Mesenchymal stem cell (in vitro differentiated cells and primary cell): ENCODE data around the gene KLK11. TPM values are rescaled to one million over a fixed set of nuclear protein-coding genes. Genes with fewer than 3 reads are reported as not detected.

ENCODE experiments used
- DNase-seq: peaks from one replicate; pipeline ENCODE4 v3.0.0-alpha.2; 2013
- H2AFZ ChIP-seq: one replicate; pipeline ENCODE4 v1.6.1; 2013; ENCODE audit warnings: low read depth, mild to moderate bottlenecking, control low read depth, inconsistent platforms, low read length, moderate library complexity
- H2AK5ac ChIP-seq: 2 replicates; pipeline ENCODE4 v1.6.1; 2013; ENCODE audit warnings: low read length, moderate library complexity, mild to moderate bottlenecking, inconsistent platforms; ENCODE audit not compliant: severe bottlenecking
- H2BK120ac ChIP-seq: one replicate; pipeline ENCODE4 v1.6.1; 2013; ENCODE audit warnings: low read depth, mild to moderate bottlenecking, inconsistent platforms, low read length, moderate library complexity
- H2BK12ac ChIP-seq, 2 experiments: one replicate each; pipeline ENCODE4 v1.6.1; 2013; ENCODE audit warnings: inconsistent platforms in 2 of 2, low read length in 2 of 2, mild to moderate bottlenecking in 2 of 2, moderate library complexity in 2 of 2, control low read depth in 1 of 2
- H2BK15ac ChIP-seq: one replicate; pipeline ENCODE4 v1.6.1; 2013; ENCODE audit warnings: mild to moderate bottlenecking, low read depth, inconsistent platforms; ENCODE audit not compliant: poor library complexity, severe bottlenecking
- H2BK5ac ChIP-seq: 2 replicates; pipeline ENCODE4 v1.6.1; 2013; ENCODE audit warnings: low read depth, mild to moderate bottlenecking, low read length, control low read depth, inconsistent platforms; ENCODE audit not compliant: poor library complexity, severe bottlenecking
- H3K14ac ChIP-seq, 2 experiments: one replicate each; pipeline ENCODE4 v1.6.1; 2013; ENCODE audit warnings: inconsistent platforms in 2 of 2, low read length in 2 of 2, control low read depth in 1 of 2, mild to moderate bottlenecking in 1 of 2, moderate library complexity in 1 of 2
- H3K18ac ChIP-seq, 2 experiments: one replicate each; pipeline ENCODE4 v1.6.1; 2013; ENCODE audit warnings: inconsistent platforms in 2 of 2, low read length in 2 of 2, control low read depth in 1 of 2, low read depth in 1 of 2, mild to moderate bottlenecking in 1 of 2
- H3K23ac ChIP-seq, 2 experiments: one replicate each; pipeline ENCODE4 v1.6.1; 2013; ENCODE audit warnings: inconsistent platforms in 2 of 2, low read length in 2 of 2, mild to moderate bottlenecking in 2 of 2, moderate library complexity in 2 of 2, control low read depth in 1 of 2
- H3K27ac ChIP-seq: 2 replicates; pipeline ENCODE4 v1.5.1; 2013; ENCODE audit warnings: mild to moderate bottlenecking, moderate library complexity, low read length, control low read depth, inconsistent platforms; ENCODE audit not compliant: poor library complexity, severe bottlenecking
- H3K27me3 ChIP-seq, 2 experiments: 2 replicates each; pipeline versions ENCODE4 v1.6.1 to v1.7.0; 2013; ENCODE audit warnings: low read length in 2 of 2, mild to moderate bottlenecking in 2 of 2, moderate library complexity in 2 of 2, control low read depth in 1 of 2, inconsistent platforms in 1 of 2; ENCODE audit not compliant: control insufficient read depth in 1 of 2, insufficient read depth in 1 of 2
- H3K36me3 ChIP-seq, 2 experiments: 2 replicates each; pipeline versions ENCODE4 v1.6.1 to v1.7.0; 2013; ENCODE audit warnings: low read length in 2 of 2, control low read depth in 1 of 2, inconsistent platforms in 1 of 2, low read depth in 1 of 2, mild to moderate bottlenecking in 1 of 2; ENCODE audit not compliant: insufficient read depth in 2 of 2, control insufficient read depth in 1 of 2
- H3K4ac ChIP-seq, 2 experiments: one replicate each; pipeline ENCODE4 v1.6.1; 2013; ENCODE audit warnings: inconsistent platforms in 2 of 2, low read length in 2 of 2, mild to moderate bottlenecking in 2 of 2, moderate library complexity in 2 of 2, control low read depth in 1 of 2, low read depth in 1 of 2
- H3K4me1 ChIP-seq: 2 replicates; pipeline ENCODE4 v1.6.1; 2013; ENCODE audit warnings: low read depth, low read length, control low read depth; ENCODE audit not compliant: control insufficient read depth, insufficient read depth
- H3K4me2 ChIP-seq: 2 replicates; pipeline ENCODE4 v1.6.1; 2013; ENCODE audit warnings: low read length, mild to moderate bottlenecking, inconsistent platforms; ENCODE audit not compliant: poor library complexity, severe bottlenecking
- H3K4me3 ChIP-seq, 2 experiments: 2 replicates each; pipeline versions ENCODE4 v1.5.1 to v1.7.0; 2013; ENCODE audit warnings: low read length in 2 of 2, mild to moderate bottlenecking in 2 of 2, control low read depth in 1 of 2, low read depth in 1 of 2; ENCODE audit not compliant: insufficient read depth in 1 of 2
- H3K79me1 ChIP-seq: replicated peaks from 2 replicates; pipeline ENCODE4 v1.6.1; 2013; ENCODE audit warnings: mild to moderate bottlenecking, control low read depth, low read length, inconsistent platforms; ENCODE audit not compliant: poor library complexity, severe bottlenecking
- H3K9ac ChIP-seq: 2 replicates; pipeline ENCODE4 v1.7.0; 2013; ENCODE audit warnings: mild to moderate bottlenecking, low read length, moderate library complexity
- H3K9me3 ChIP-seq: 2 replicates; pipeline ENCODE4 v1.7.0; 2013; ENCODE audit warnings: mild to moderate bottlenecking, low read length; ENCODE audit not compliant: control insufficient read depth
- H4K8ac ChIP-seq: one replicate; pipeline ENCODE4 v1.6.1; 2013; ENCODE audit warnings: inconsistent platforms, mild to moderate bottlenecking, low read length, moderate library complexity
- H4K91ac ChIP-seq: one replicate; pipeline ENCODE4 v1.6.1; 2013; ENCODE audit warnings: mild to moderate bottlenecking, low read length, inconsistent platforms
- WGBS: methylation state at CpG from one replicate; pipeline ENCODE4 v1.1.7; 2013; ENCODE audit warnings: mixed read lengths; 5-methylcytosine and 5-hydroxymethylcytosine counted together
- polyA plus RNA-seq, 2 experiments: library from polyadenylated mRNA; stranded (reverse); fragments of 200-250 nt; gene quantifications; one replicate each; pipeline ENCODE4 v1.2.3, GENCODE V29; 2013

Gene KLK11, protein sequence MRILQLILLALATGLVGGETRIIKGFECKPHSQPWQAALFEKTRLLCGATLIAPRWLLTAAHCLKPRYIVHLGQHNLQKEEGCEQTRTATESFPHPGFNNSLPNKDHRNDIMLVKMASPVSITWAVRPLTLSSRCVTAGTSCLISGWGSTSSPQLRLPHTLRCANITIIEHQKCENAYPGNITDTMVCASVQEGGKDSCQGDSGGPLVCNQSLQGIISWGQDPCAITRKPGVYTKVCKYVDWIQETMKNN
- polyA plus RNA-seq (2013, experiment 1 of 2) = not detected
- polyA plus RNA-seq (2013, experiment 2 of 2) = not detected

DNA sequence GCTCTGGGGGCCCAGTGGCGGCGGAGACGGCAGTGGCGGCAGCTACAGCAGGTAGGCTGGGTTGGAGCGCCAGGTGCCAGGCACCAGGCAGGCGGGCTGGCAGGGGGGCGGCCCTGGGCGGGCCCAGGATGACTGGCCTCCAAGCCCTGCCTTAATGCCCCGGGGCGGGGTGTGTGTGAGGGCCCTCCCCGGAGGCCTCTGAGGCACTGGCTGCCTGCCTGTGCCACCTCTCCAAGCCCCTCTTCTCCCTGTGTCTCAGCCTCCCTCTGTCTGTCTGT lies at the start of gene KLK11:
Gene KLK11, minus strand, starts transcription at position 63 of the 278 bp plus-strand sequence. CDS start 985 bp downstream, outside the sequence.
- Histone ChIP-seq H2BK5ac (no peak within 1 kb of the TSS), H3K27ac (no peak within 1 kb of the TSS), H3K27me3 (peaks cover 0 to 57% of the 10 kb centered on the region in 2 experiments), H2BK12ac (no peak within 1 kb of the TSS), H2BK120ac (no peak within 1 kb of the TSS), H3K4me1 (no peaks in the 10 kb centered on the region), H3K9me3 (no peaks in the 10 kb centered on the region), H3K9ac (no peak within 1 kb of the TSS), H3K4me3 (no peak within 1 kb of the TSS), H3K79me1 (no peaks in the 10 kb centered on the region), H3K14ac (no peak within 1 kb of the TSS), H4K91ac (no peak within 1 kb of the TSS), H3K36me3 (no peaks in the 10 kb centered on the region), H3K4me2 (no peak within 1 kb of the TSS), H3K18ac (no peak within 1 kb of the TSS), H2BK15ac (no peak within 1 kb of the TSS), H3K4ac (no peak within 1 kb of the TSS), H2AFZ (no peak within 1 kb of the TSS), H4K8ac (no peak within 1 kb of the TSS), H3K23ac (no peak within 1 kb of the TSS), H2AK5ac (no peak within 1 kb of the TSS)
- DNase-seq = no peak
- WGBS = 79% methylated on average over 11 of the region's 11 CpGs

DNA sequence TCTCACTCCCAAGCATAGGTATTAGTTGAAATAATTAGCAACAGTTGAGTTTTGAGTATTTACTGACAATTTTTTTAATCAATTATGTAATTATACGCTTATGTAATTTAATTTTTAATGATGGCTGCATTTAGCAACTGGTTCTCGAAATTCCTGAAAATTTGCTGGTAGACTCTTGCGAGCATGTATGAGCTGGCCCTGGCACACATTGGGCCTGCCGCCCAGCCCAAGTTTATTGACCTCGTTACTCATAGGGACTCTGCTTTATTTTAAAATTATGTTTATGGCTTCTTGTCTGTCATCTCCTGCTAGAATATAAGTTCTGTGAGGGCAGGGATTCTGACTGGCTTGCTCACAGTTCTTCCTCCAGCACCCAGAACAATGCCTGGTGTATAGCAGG lies 49.6 kb upstream of the KLK11 start:
- no peak for DNase-seq
- no peak overlapping the region for H2BK12ac ChIP-seq
- H4K8ac ChIP-seq = no peak overlapping the region
- H3K36me3 ChIP-seq = no peaks in the 10 kb centered on the region
- no peak overlapping the region for H3K9ac ChIP-seq
- H3K14ac ChIP-seq = no peak overlapping the region
- no peak overlapping the region for H2BK120ac ChIP-seq
- no peak overlapping the region for H3K27ac ChIP-seq
- H3K23ac ChIP-seq = no peak overlapping the region
- H3K18ac ChIP-seq = no peak overlapping the region
- no peak overlapping the region for H2AFZ ChIP-seq
- no peak overlapping the region for H2BK5ac ChIP-seq
- no peak overlapping the region for H3K4me2 ChIP-seq
- H3K4me1 ChIP-seq = no peaks in the 10 kb centered on the region
- peaks cover 0 to 2% of the 10 kb centered on the region in 2 experiments for H3K27me3 ChIP-seq
- H3K4ac ChIP-seq = no peak overlapping the region
- peaks cover 18% of the 10 kb centered on the region for H3K9me3 ChIP-seq
- no peak overlapping the region for H4K91ac ChIP-seq
- WGBS = 83% methylated on average over 5 of the region's 5 CpGs
- H3K79me1 ChIP-seq = no peaks in the 10 kb centered on the region
- no peak overlapping the region for H3K4me3 ChIP-seq
- H2BK15ac ChIP-seq = no peak overlapping the region
- H2AK5ac ChIP-seq = no peak overlapping the region

DNA sequence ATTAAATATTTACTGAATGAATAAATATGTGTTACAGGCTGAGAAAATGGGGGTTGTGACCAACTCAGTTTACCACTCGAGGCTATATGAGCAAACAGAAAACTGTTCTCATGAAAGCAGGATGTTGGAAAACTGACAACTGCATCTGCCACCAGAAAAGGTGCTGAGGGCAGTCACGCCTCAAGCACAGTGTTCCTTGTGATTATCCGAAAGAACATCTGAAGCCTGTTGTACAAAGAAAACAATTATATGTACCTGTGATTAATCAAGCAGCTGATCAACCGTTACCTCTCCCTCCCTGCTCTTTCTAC lies 44.6 kb upstream of the KLK11 start:
- Histone ChIP-seq H4K91ac (no peak overlapping the region), H3K27me3 (peaks cover 0 to 17% of the 10 kb centered on the region in 2 experiments), H3K27ac (no peak overlapping the region), H3K4me2 (no peak overlapping the region), H3K4me3 (no peak overlapping the region), H3K14ac (no peak overlapping the region), H2AK5ac (no peak overlapping the region), H3K36me3 (no peaks in the 10 kb centered on the region), H3K23ac (no peak overlapping the region), H3K9ac (no peak overlapping the region), H2AFZ (no peak overlapping the region), H3K4ac (no peak overlapping the region), H2BK12ac (no peak overlapping the region), H3K79me1 (no peaks in the 10 kb centered on the region), H2BK15ac (no peak overlapping the region), H2BK5ac (no peak overlapping the region), H2BK120ac (no peak overlapping the region), H3K18ac (no peak overlapping the region), H4K8ac (no peak overlapping the region), H3K9me3 (peaks cover 18% of the 10 kb centered on the region), H3K4me1 (no peaks in the 10 kb centered on the region)
- 72% methylated on average over 4 of the region's 4 CpGs for whole genome bisulfite sequencing
- DNase-seq = no peak

DNA sequence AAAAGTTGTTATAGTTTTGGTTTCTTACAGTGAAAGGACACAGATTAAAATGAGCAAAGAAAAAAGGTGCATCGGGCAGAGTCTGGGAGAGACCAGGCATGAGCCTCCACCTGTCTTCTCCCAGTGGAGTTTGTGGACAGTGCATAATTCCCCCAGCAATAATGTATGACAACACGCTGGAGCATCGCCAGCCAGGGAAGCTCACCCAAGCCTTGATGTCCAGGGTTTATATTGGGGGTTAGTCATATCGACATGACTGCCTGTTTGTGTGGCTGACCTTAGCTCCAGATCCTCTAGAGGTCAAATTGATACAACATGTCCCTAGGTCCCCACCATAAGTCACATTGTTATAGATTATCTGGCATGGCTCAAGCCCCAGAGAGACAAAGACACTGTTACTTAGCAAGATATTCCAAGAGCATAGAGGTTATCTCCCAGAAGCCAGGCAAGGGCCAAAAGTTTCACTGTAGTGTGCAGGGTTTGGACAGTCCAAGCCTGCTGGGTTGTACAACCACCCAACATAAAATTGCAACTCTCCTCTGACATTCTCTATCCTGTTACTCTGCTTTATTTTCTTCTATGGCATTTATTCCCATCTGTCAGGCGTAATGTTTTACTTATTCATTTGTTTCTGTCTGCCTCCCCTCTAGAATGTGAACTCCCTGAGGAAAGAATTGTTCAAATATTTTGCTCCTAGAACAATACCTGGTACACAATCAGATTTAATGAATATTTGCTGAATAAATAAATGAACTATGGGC lies 44.1 kb upstream of the KLK11 start:
- no peak overlapping the region for H2BK12ac ChIP-seq
- no peak overlapping the region for H2AFZ ChIP-seq
- no peaks in the 10 kb centered on the region for H3K36me3 ChIP-seq
- H3K4ac ChIP-seq = no peak overlapping the region
- H3K9me3 ChIP-seq = peaks cover 18% of the 10 kb centered on the region
- H3K4me2 ChIP-seq = no peak overlapping the region
- DNase-seq = no peak
- H3K4me1 ChIP-seq = no peaks in the 10 kb centered on the region
- no peaks in the 10 kb centered on the region for H3K79me1 ChIP-seq
- no peak overlapping the region for H3K14ac ChIP-seq
- no peak overlapping the region for H3K9ac ChIP-seq
- no peak overlapping the region for H2BK5ac ChIP-seq
- no peak overlapping the region for H3K27ac ChIP-seq
- no peak overlapping the region for H4K91ac ChIP-seq
- no peak overlapping the region for H2AK5ac ChIP-seq
- H4K8ac ChIP-seq = no peak overlapping the region
- no peak overlapping the region for H3K4me3 ChIP-seq
- H3K18ac ChIP-seq = no peak overlapping the region
- H3K27me3 ChIP-seq = peaks cover 5 to 22% of the 10 kb centered on the region in 2 experiments
- H3K23ac ChIP-seq = no peak overlapping the region
- H2BK120ac ChIP-seq = no peak overlapping the region
- WGBS = 84% methylated on average over 5 of the region's 5 CpGs
- no peak overlapping the region for H2BK15ac ChIP-seq
